ENCODE results near the gene COBL.

COBL gene

DNA sequence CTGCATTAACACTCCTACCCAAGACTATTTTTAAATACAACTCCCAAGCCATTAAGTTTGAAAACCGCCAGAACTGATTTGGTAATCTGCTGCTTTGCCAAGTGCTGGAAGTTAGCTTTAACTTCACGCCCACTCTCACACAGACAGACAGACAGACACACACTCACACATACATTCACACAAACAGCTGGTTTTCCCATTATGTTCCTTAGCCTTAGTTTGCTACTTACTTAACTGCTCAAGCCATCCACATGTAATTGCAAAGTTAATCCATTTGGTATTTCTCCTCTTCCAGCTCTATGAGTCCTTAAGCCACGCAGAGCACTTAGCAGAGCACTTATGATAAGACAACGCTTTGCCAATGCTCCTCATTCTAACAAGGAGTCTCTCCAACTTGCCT is 8.3 kb downstream of the COBL start:
- no peak for DNase-seq (ENCODE audit: low read depth in 2 of 3, low spot score in 2 of 3)

DNA sequence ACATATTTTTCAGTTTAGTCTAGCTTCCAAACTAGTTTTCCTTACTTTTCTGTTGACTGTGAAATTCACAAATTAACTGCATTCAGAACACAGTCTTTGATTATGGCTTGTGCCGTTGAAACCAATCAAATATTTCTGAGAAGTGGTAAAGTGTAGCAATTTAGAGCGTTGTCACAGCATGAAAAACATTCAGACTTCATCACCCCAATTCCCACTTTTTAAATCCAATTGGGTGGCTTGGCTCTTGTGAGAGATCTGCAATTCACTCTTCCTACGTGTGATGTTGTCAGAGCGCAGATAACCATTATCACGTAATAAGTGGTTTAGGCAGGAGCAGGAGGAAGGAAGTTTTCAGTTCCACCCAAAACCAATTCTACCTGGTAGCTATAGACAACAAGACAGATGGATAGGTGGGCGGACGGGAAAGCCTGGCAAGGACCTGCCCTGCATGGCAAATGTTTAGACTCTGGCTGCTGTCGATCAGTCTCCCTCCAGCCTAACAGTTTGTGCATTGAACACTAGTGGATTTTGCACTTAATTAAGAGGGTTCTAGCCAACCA is 8.9 kb downstream of the COBL start:
- no peak for DNase-seq (ENCODE audit: low read depth in 2 of 3, low spot score in 2 of 3)

GRCh38 chr7:51306761-51307160 is 9.8 kb downstream of the COBL start:
- no peak for DNase-seq (ENCODE audit: low read depth in 2 of 3, low spot score in 2 of 3)

- no peak for DNase-seq (ENCODE audit: low read depth in 2 of 3, low spot score in 2 of 3)
Observed at GRCh38 chr7:51304729-51305128, 11.9 kb downstream of the COBL start.

DNA sequence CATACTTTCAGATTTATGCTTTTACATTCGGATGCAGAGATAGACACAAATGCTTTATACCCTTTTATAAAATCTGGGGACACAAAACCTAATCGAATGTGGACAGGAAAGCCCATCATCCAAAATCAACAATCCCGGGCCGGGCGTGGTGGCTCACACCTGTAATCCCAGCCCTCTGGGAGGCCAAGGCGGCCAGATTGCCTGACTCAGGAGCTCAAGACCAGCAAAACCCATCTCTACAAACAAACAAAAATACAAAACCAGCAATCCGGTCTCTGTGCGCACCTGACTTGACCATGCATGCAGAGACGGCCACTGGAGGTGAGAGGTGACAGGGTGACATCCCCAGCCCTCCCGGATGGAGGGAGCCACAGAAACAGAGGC is 13.5 kb downstream of the COBL start:
- no peak for DNase-seq (ENCODE audit: low read depth in 2 of 3, low spot score in 2 of 3)

GRCh38 chr7:51301806-51302205 is 14.8 kb downstream of the COBL start:
- no peak for DNase-seq (ENCODE audit: low read depth in 2 of 3, low spot score in 2 of 3)

DNA sequence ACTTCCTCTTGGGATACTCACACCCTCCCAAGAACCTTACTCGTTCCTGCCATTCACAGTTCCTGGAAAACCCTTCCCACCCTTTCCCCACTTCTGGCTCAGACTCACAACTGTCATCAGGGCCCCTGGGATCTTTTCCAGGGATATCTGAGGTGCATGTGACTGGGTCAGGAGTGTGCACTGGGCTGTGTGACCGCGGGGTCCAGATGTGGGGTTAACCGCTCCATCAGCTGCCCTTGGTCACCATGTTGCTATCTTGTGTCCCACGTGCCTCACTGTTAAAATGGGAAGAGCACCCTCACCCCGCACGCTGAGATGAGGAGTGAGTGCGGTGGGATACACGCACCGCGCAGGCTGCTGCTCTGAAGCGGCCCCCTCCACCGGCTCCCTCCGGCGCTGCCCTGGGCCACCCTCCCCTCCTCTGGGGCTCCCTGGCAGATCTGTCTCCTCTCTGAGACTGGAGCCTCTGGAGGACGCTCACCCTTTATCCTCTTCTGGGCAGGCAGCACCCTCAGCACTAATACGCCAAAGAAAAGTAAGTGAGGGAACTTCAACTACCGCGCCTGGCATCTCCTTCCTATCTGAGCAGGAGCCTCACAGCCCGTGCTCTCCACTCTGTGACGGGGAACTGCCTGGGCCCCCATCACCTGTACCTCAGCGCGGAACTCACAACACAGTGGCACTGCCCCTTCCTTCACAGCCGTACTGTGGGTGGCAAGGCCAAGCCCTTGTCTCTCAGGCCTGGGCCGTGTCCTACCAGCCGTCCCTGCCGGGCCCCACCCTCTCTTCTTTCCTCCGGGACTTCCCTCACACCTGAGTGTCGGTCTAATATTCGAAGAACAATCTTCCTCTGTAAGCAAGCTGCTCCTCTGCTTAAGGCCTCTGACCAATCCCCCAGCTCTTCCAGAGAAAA is 15.6 kb downstream of the COBL start:
- no peak for DNase-seq (ENCODE audit: low read depth in 2 of 3, low spot score in 2 of 3)

DNA sequence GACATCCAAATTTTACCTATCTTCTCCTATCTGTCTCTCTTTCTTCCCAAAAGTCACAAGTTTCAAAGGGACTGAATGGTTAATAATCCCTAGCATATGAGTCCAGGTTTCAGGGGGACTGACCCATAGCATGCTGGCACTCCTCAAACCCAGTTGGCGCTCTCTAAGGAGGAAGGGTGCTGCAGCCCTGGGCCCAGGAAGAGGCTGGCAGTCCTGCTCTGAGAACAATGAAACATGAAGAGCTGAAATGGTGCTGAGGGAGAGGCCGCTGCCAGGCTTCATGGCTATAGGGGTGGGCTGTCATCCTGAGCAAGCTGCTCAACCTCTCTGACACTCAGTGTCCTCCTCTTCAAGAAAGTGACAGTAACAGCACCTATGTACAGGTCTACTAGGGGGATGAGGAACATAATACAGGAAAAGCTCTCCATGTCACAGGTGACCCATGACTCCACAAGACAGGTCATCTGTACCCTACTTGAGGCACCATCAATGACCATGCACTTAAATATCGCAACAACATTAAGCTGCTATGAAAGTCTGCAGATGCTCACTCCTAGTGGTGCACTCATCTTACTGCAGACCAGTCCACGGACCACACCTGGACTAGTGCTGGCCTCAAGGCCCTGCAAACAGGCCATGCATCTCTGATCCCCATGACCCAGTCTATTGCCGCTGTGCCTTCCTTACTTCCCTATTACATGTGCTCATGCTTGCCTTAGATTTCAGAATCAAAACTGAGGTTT is 17.0 kb downstream of the COBL start:
- DNase-seq (ENCODE audit: low read depth in 2 of 3, low spot score in 2 of 3), result no peak

GRCh38 chr7:51298912-51299311 is 17.7 kb downstream of the COBL start:
- DNase-seq (ENCODE audit: low read depth in 2 of 3, low spot score in 2 of 3), result no peak

GRCh38 chr7:51297986-51298385 is 18.6 kb downstream of the COBL start:
- no peak for DNase-seq (ENCODE audit: low read depth in 2 of 3, low spot score in 2 of 3)

GRCh38 chr7:51295440-51296245 is 21.0 kb downstream of the COBL start:
- no peak for DNase-seq (ENCODE audit: low read depth in 2 of 3, low spot score in 2 of 3)

GRCh38 chr7:51292596-51292995 is 24.0 kb downstream of the COBL start:
- no peak for DNase-seq (ENCODE audit: low read depth in 2 of 3, low spot score in 2 of 3)

DNA sequence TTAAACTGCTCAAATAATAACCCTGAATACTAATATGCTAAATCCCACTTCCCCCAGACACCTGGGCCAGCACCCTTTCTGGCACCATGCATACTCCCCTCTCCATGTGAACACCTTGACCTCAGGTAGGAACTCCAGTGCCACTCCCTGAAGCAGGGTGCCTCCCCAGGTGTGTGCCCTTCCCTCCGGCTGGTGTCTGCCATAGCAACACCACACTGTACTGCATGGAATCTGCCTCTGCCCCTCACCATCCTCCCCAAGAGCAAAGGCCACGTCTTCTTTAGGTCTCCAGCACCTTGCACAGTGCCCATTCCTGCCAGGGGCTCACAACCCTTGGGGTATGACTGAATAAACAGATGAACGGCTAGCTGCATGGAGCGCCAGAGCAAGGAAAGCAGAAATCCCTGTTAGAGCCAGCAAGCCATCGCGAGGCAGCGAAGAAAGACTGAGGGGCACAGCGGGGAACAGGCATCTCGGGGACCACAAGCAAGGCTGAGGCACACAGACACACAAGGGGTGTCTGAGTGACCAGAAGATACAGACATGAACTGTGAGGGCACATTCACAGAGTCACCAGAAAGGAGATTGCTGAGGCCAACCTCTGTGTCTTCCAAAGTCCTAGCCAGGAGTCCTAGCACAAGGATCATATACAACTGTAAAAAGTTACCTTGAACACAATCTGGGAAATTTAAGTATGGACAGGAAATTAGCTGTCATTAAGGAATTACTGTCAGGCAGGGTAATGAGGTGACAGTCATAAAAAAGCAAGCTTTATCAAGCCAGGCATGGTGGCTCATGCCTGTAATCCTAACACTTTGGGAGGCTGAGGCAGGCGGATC is 25.7 kb downstream of the COBL start:
- DNase-seq (ENCODE audit: low read depth in 2 of 3, low spot score in 2 of 3), result no peak

GRCh38 chr7:51290304-51290637 is 26.3 kb downstream of the COBL start:
- DNase-seq (ENCODE audit: low read depth in 2 of 3, low spot score in 2 of 3), result no peak

- no peak for DNase-seq (ENCODE audit: low read depth in 2 of 3, low spot score in 2 of 3)
Observed at GRCh38 chr7:51289623-51290303, 26.8 kb downstream of the COBL start.

DNA sequence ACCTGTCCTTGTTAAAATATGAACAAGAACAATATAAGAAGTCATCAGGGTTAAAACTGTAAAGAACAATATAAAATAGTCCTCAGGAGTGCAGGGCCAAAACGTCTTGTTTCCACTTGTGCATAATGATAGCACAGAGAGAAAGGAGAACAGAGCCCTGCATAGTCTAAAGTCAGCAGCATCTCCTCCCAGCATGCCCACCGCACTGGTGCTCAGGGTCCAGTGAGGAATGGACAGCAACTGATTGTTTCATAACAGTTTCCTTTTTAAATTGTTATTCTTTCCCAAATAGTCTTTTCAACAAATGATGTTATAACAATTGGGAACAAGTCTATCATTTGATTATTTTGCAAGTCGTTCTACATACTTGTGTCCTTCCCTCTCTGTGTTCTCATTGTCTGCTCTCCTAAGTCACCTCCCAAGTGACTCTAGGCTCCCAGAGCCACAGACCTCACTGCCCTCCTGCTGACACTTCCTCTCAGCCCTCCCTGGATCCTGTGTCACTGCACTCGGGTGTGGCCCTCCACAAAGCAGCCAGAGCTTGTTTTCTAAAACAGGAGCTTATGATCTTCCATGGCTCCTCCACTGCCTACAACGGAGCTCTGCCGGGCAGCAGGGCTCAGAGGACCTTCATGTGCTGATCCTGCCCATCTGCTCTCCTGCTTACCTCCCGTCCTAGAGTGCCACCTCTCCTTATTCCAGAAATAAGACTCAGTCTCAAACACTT is 27.6 kb downstream of the COBL start:
- no peak for DNase-seq (ENCODE audit: low read depth in 2 of 3, low spot score in 2 of 3)

GRCh38 chr7:51286401-51286800 is 30.2 kb downstream of the COBL start:
- no peak for DNase-seq (ENCODE audit: low read depth in 2 of 3, low spot score in 2 of 3)

- no peak for DNase-seq (ENCODE audit: low read depth in 2 of 3, low spot score in 2 of 3)
Observed at GRCh38 chr7:51280156-51280555, 36.5 kb downstream of the COBL start.

DNA sequence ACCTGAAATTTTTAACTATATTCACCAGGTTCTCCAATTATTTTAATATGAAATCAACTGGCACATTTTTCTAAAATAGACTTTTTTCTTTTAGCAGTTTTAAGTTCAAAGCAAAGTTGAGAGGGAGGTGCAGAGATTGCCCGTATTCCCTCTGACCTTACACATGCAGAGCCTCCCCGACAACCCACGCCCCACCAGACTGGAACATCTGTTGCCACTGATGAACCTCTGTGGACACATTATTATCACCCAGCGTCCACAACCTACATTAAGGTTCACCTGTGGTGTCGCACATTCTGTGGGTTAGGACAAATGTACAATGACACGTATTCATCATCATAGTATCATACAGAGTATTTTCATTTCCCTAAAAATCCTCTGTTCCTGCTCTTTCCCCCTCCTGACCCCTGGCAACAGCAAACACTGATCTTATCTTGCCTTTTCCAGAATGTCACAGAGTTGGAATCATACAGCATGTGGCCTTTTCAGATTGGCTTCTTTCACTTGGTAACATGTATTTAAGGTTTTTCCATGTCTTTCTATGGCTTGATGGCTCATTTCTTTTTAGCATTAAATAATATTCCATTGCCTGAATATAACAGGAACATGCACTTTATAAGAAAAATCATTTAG is 37.1 kb downstream of the COBL start:
- no peak for DNase-seq (ENCODE audit: low read depth in 2 of 3, low spot score in 2 of 3)
